Activated CD8-positive, alpha-beta T cell treated with anti-CD3 and anti-CD28 coated beads, Interleukin-2, amount 10 ng/mL, durations not matched to agents 7 days and 5 days (primary cell): ENCODE results near the gene ZBTB42. TPM values are rescaled to one million over a fixed set of nuclear protein-coding genes. Genes with fewer than 3 reads are reported as not detected.

Experiments used
- ATAC-seq: fragments of 150-1000 bp; cut with Tn5 transposase; one replicate; pipeline ENCODE4 v1.10.0; 2021; ENCODE audit warnings: moderate library complexity
- CTCF ChIA-PET: fragments of 350-600 bp; sonication (Branson Sonifier 250); formaldehyde crosslinking; loops from one replicate; lab custom pipeline; 2021; ENCODE audit warnings: antibody characterized with exemption; lab: Charles Lee
- POLR2A ChIA-PET: fragments of 350-600 bp; sonication (Branson Sonifier 250); formaldehyde crosslinking; loops from one replicate; lab custom pipeline; 2021; ENCODE audit warnings: antibody characterized with exemption; lab: Charles Lee
- DNase-seq: peaks from one replicate; pipeline ENCODE4 v3.0.0-alpha.2; 2020
- H3K27ac Mint-ChIP-seq: one replicate; pipeline ENCODE4 v1.8.0; 2021; ENCODE audit warnings: mild to moderate bottlenecking, mixed read lengths
- H3K27me3 Mint-ChIP-seq: one replicate; pipeline ENCODE4 v1.8.0; 2021; ENCODE audit warnings: low read depth, mixed read lengths
- H3K36me3 Mint-ChIP-seq: one replicate; pipeline ENCODE4 v1.8.0; 2021; ENCODE audit warnings: low read depth, mixed read lengths
- H3K4me1 Mint-ChIP-seq: one replicate; pipeline ENCODE4 v1.8.0; 2021; ENCODE audit warnings: low read depth, mixed read lengths
- H3K4me3 Mint-ChIP-seq: one replicate; pipeline ENCODE4 v1.8.0; 2021; ENCODE audit warnings: mild to moderate bottlenecking, mixed read lengths
- H3K9me3 Mint-ChIP-seq: one replicate; pipeline ENCODE4 v1.8.0; 2022; ENCODE audit warnings: mixed read lengths; ENCODE audit not compliant: insufficient read depth
- total RNA-seq, 2 experiments: library from RNA; stranded (reverse); gene quantifications; one replicate each; pipeline ENCODE4 v1.2.3, GENCODE V29; 2021

ZBTB42 gene
- total RNA-seq, 2 experiments from 2014 or later = 5.3 TPM

GRCh38 chr14:104757681-104758392 is 43.1 kb upstream of the ZBTB42 start:
- ChIA-PET POLR2A (no interaction called here), CTCF (interaction anchor here (1.0 to 2.9 kb wide), 3 partner anchors 9 to 11 kb away, joined by 4 to 17 read pairs (median 6); no protein-coding TSS in a partner anchor)
- Mint-ChIP-seq H3K9me3 (no peaks in the 10 kb centered on the region), H3K4me1 (peaks cover 56% of the 10 kb centered on the region), H3K27me3 (no peaks in the 10 kb centered on the region), H3K4me3 (no peak overlapping the region), H3K27ac (peak overlapping the region; percentile 95), H3K36me3 (peaks cover 64% of the 10 kb centered on the region)
- no peak for DNase-seq
- no peak for ATAC-seq

- peaks cover 56% of the 10 kb centered on the region for H3K36me3 Mint-ChIP-seq
- peak overlapping the region; percentile 32 for H3K27ac Mint-ChIP-seq
- CTCF ChIA-PET = interaction anchor here (1.0 to 2.2 kb wide), 2 partner anchors 8 to 9 kb away, joined by 4 to 8 read pairs; no protein-coding TSS in a partner anchor
- no peak for ATAC-seq
- POLR2A ChIA-PET = no interaction called here
- peaks cover 49% of the 10 kb centered on the region for H3K4me1 Mint-ChIP-seq
- no peaks in the 10 kb centered on the region for H3K27me3 Mint-ChIP-seq
- no peaks in the 10 kb centered on the region for H3K9me3 Mint-ChIP-seq
- H3K4me3 Mint-ChIP-seq = no peak overlapping the region
- DNase-seq = no peak
These were observed 41.6 kb upstream of the ZBTB42 start for GRCh38 chr14:104758981-104759969.

GRCh38 chr14:104765517-104765916 is 35.4 kb upstream of the ZBTB42 start:
- ChIA-PET POLR2A (interaction anchor here (0.6 to 0.7 kb wide), 2 partner anchors 87 to 176 kb away, joined by 3 read pairs; no protein-coding TSS in a partner anchor), CTCF (interaction anchor here (0.9 to 6.6 kb wide), 3 partner anchors 11 to 62 kb away, joined by 3 to 78 read pairs (median 9); no protein-coding TSS in a partner anchor)
- Mint-ChIP-seq H3K27ac (no peak overlapping the region), H3K9me3 (no peaks in the 10 kb centered on the region), H3K36me3 (peaks cover 20% of the 10 kb centered on the region), H3K4me1 (peaks cover 6% of the 10 kb centered on the region), H3K27me3 (no peaks in the 10 kb centered on the region), H3K4me3 (no peak overlapping the region)
- no peak for DNase-seq
- ATAC-seq = no peak

DNA sequence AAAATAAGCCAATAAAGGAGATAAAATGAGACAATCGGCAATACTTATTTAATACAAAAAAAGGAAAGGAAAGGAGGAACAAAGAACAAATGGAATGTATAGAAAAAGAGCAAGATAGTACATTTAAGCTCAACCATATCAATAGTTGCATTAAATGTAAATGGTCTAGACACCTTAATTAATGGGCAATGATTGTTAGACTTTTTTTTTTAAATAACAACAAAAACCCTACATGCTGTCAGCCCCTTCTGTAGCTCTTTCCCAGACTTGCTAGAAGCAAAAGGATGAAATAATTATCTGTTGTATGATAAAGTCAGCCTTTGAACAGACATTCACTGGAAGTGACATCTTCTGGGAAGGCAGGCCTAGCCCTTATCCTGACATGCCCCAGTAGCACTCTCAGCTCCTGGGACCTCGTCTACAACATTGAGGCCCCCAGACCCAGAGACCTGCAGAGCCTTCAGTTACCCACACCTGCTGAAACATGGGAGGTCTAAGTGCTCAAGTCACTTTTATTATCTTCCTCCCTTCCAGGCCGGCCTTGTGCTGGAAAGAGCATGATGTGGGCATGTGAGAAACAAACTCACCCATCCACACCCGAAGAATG is 34.5 kb upstream of the ZBTB42 start:
- H3K27ac Mint-ChIP-seq = no peak overlapping the region

DNA sequence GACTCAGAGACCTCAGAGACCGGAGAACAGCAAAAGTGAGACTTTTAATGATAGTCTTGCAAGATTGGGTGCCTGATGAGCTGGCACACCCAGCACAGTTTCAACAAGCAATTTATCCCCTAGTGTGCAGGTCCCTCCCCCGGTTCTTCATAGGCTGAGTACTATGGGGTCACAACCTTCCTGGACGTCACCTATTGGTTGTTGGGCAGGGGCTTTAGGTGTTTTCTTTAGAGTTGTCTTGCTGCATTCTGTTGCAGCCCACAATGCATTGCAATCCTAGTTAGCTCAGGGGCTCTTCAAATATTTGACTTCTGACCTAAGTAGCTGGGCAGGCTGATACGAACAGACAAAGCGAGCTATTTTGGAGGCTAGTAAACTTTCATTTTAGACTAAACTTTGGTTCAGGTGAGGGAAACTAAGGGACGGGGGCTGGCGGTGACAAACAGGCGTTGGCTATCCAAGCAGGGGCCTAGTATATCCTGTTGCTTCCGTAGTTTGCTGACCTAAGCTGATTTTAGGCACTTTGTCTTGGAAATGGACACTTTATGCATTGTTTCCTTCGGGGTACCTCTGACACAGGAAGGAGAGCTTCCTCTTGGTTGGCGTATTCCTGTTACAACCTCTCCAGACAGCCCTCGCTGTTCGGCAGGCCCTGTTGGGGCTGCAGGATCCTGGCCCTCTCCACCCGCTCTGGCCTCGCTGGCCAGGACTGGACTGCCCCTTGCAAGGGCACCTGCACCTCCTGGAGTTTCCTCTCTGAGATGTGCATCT is 33.9 kb upstream of the ZBTB42 start:
- peaks cover 6% of the 10 kb centered on the region for H3K4me1 Mint-ChIP-seq
- POLR2A ChIA-PET = interaction anchor here (1.1 kb wide), 1 partner anchor 10 kb away, joined by 3 read pairs; no protein-coding TSS in a partner anchor

More for the DNA sequence above, 34.5 kb upstream of the ZBTB42 start:
- ChIA-PET CTCF (interaction anchor here (0.9 to 6.6 kb wide), 7 partner anchors 8 to 61 kb away, joined by 3 to 78 read pairs (median 4); partner anchors contain the start of gene SIVA1), POLR2A (interaction anchor here (0.7 kb wide), 1 partner anchor 86 kb away, joined by 3 read pairs; no protein-coding TSS in a partner anchor)
- H3K4me1 Mint-ChIP-seq = peaks cover 6% of the 10 kb centered on the region
- no peak for DNase-seq
- H3K9me3 Mint-ChIP-seq = no peaks in the 10 kb centered on the region
- H3K36me3 Mint-ChIP-seq = peaks cover 26% of the 10 kb centered on the region
- H3K27me3 Mint-ChIP-seq = no peaks in the 10 kb centered on the region
- no peak for ATAC-seq
- H3K4me3 Mint-ChIP-seq = no peak overlapping the region

DNA sequence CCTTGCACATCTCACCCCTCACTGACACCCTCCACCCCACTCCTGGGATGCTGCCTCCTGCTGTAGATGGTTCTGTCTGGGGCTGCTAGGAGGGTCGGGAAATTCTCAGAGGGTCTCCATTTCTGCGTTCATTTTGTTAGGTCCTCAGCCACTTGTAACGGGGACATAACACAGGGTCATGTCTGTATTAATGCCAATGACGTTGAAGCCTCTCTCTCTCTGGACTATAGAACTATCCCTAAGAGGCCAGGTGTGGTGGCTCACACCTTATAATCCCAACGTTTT is 33.3 kb upstream of the ZBTB42 start:
- no peaks in the 10 kb centered on the region for H3K27me3 Mint-ChIP-seq
- H3K4me1 Mint-ChIP-seq = peaks cover 6% of the 10 kb centered on the region
- no peak overlapping the region for H3K4me3 Mint-ChIP-seq
- H3K36me3 Mint-ChIP-seq = peaks cover 33% of the 10 kb centered on the region
- CTCF ChIA-PET = interaction anchor here (0.8 to 6.6 kb wide), 5 partner anchors 10 to 319 kb away, joined by 3 to 78 read pairs (median 6); partner anchors contain the start of gene SIVA1
- no peak overlapping the region for H3K27ac Mint-ChIP-seq
- H3K9me3 Mint-ChIP-seq = no peaks in the 10 kb centered on the region
- ATAC-seq (no peak), DNase-seq (no peak)
- POLR2A ChIA-PET = interaction anchor here (1.1 kb wide), 1 partner anchor 11 kb away, joined by 3 read pairs; no protein-coding TSS in a partner anchor

More for the DNA sequence above, 33.9 kb upstream of the ZBTB42 start:
- H3K36me3 Mint-ChIP-seq = peaks cover 32% of the 10 kb centered on the region
- no peak overlapping the region for H3K4me3 Mint-ChIP-seq
- no peaks in the 10 kb centered on the region for H3K9me3 Mint-ChIP-seq
- CTCF ChIA-PET = interaction anchor here (0.8 to 6.6 kb wide), 8 partner anchors 8 to 320 kb away, joined by 3 to 78 read pairs (median 4); partner anchors contain the start of gene SIVA1
- H3K27me3 Mint-ChIP-seq = no peaks in the 10 kb centered on the region
- ATAC-seq (no peak), DNase-seq (no peak)
- no peak overlapping the region for H3K27ac Mint-ChIP-seq

DNA sequence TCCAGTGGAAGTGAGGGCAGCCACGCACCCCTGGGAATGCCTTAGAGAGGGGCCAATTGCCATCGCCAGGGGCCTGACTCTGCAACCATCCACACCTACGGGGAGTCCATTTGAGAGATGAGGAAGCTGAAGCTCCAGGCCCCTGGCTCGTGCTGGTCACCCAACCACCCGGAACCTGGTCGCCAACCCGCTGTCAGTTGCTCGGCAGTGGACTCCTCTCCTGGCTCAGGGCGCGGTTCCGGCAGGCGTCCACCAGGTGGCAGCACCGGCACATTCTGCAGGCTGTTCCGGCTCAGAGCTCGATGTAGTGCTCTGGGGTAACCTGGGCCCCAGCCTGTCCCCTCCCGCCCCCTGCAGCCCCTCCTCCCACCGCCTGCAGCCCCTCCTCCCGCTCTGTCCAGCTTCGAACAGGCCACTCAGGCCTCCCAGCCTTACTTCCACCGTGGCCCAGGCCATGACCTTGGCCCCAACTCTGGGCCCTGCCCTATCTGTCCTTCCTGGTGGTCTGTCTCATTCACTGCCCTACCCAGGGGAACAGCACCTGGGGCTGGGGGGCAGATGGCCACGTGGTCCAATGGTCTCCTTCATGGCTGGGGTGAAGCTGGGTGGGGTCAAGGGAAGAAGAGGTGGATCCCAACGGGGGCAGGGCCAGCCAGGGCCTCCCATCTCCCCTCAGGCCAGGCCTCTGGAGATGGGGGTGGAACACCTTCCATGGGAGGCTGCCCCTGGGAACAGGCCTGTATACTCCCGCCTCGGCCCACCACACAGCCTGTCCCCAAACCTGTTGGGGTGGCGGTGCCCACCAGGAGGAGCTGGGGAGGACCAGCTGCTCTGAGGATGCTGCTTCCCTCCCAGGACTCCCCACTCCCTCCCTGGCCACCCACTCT is 32.2 kb upstream of the ZBTB42 start:
- Mint-ChIP-seq H3K27ac (peak overlapping the region; percentile 52), H3K36me3 (peaks cover 34% of the 10 kb centered on the region), H3K4me3 (no peak overlapping the region), H3K27me3 (no peaks in the 10 kb centered on the region), H3K4me1 (peaks cover 6% of the 10 kb centered on the region), H3K9me3 (no peaks in the 10 kb centered on the region)
- ChIA-PET CTCF (interaction anchor here (0.6 to 6.6 kb wide), 19 partner anchors 9 to 85 kb away, joined by 3 to 78 read pairs (median 4); partner anchors contain the start of gene SIVA1), POLR2A (interaction anchor here (0.9 to 1.2 kb wide), 3 partner anchors 14 to 57 kb away, joined by 3 to 6 read pairs (median 4); partner anchors contain the start of gene SIVA1)
- ATAC-seq (peak; percentile 93), DNase-seq (peak; percentile 94)

- no peak overlapping the region for H3K4me3 Mint-ChIP-seq
- ATAC-seq (no peak), DNase-seq (no peak)
- no peaks in the 10 kb centered on the region for H3K9me3 Mint-ChIP-seq
- H3K36me3 Mint-ChIP-seq = peaks cover 37% of the 10 kb centered on the region
- ChIA-PET POLR2A (interaction anchor here (1.0 to 1.2 kb wide), 2 partner anchors 31 to 56 kb away, joined by 3 to 4 read pairs; partner anchors contain the start of gene ZBTB42), CTCF (interaction anchor here (1.0 to 6.6 kb wide), 17 partner anchors 10 to 86 kb away, joined by 3 to 78 read pairs (median 6); partner anchors contain the start of genes ADSS1 and SIVA1)
- peaks cover 6% of the 10 kb centered on the region for H3K4me1 Mint-ChIP-seq
- peak overlapping the region; percentile 54 for H3K27ac Mint-ChIP-seq
- H3K27me3 Mint-ChIP-seq = no peaks in the 10 kb centered on the region
These were observed 31.4 kb upstream of the ZBTB42 start for GRCh38 chr14:104769324-104770071.

- H3K4me1 Mint-ChIP-seq = peaks cover 6% of the 10 kb centered on the region
- no peak overlapping the region for H3K4me3 Mint-ChIP-seq
- peaks cover 37% of the 10 kb centered on the region for H3K36me3 Mint-ChIP-seq
- no peak overlapping the region for H3K27ac Mint-ChIP-seq
- POLR2A ChIA-PET = interaction anchor here (1.2 kb wide), 1 partner anchor 31 kb away, joined by 3 read pairs; the partner anchor contains the start of gene ZBTB42
- no peaks in the 10 kb centered on the region for H3K9me3 Mint-ChIP-seq
- DNase-seq (no peak), ATAC-seq (no peak)
- H3K27me3 Mint-ChIP-seq = no peaks in the 10 kb centered on the region
- CTCF ChIA-PET = interaction anchor here (0.9 to 6.6 kb wide), 8 partner anchors 11 to 57 kb away, joined by 3 to 78 read pairs (median 6); partner anchors contain the start of gene ADSS1
These were observed 30.8 kb upstream of the ZBTB42 start for GRCh38 chr14:104770072-104770579.
